ENCODE results near the gene CAPN13.
"Not testable (repeated sequence)": the region's sequence is repeated elsewhere in the genome, so short reads cannot be mapped to it uniquely, and the experiment has no call there.

- TF ChIP-seq CTCF, POLR2AphosphoS5, POLR2A (IDR thresholded peaks at IDR 0.05): not testable (repeated sequence)
Measured at GRCh38 chr2:30697242-30698103, 109.8 kb downstream of the CAPN13 start.

All from breast epithelium (tissue), 3 donors.